ENCODE results near the gene KLK7.

The KLK7 gene

GRCh38 chr19:50983625-50984292 is at the start of gene KLK7:
Gene KLK7, minus strand, starts transcription at chr19:50983917. Its CDS starts 1,518 bp downstream, at chr19:50982399.
- no peak for DNase-seq (ENCODE audit: low read depth in 2 of 2)

GRCh38 chr19:51031880-51032225 is 48.1 kb upstream of the KLK7 start:
- DNase-seq (ENCODE audit: low read depth in 2 of 2): no peak

GRCh38 chr19:51031220-51031879 is 47.6 kb upstream of the KLK7 start:
- no peak for DNase-seq (ENCODE audit: low read depth in 2 of 2)

- no peak for DNase-seq (ENCODE audit: low read depth in 2 of 2)
Observed at GRCh38 chr19:51030631-51031030, 46.9 kb upstream of the KLK7 start.

GRCh38 chr19:51029718-51030117 is 46.0 kb upstream of the KLK7 start:
- no peak for DNase-seq (ENCODE audit: low read depth in 2 of 2)

GRCh38 chr19:51027873-51028272 is 44.2 kb upstream of the KLK7 start:
- no peak for DNase-seq (ENCODE audit: low read depth in 2 of 2)

GRCh38 chr19:51027126-51027806 is 43.5 kb upstream of the KLK7 start:
- no peak for DNase-seq (ENCODE audit: low read depth in 2 of 2)

GRCh38 chr19:51026554-51026831 is 42.8 kb upstream of the KLK7 start, which contains the start of gene KLK11:
Gene KLK11, minus strand, starts transcription at chr19:51026616. Its CDS starts 985 bp downstream, at chr19:51025631.
- DNase-seq (ENCODE audit: low read depth in 2 of 2): no peak

- DNase-seq (ENCODE audit: low read depth in 2 of 2): no peak
Observed at GRCh38 chr19:51025809-51026553, 42.3 kb upstream of the KLK7 start.

GRCh38 chr19:51025401-51025800 is 41.7 kb upstream of the KLK7 start:
- no peak for DNase-seq (ENCODE audit: low read depth in 2 of 2)

GRCh38 chr19:51024924-51025323 is 41.2 kb upstream of the KLK7 start:
- DNase-seq (ENCODE audit: low read depth in 2 of 2): no peak

GRCh38 chr19:51023946-51024345 is 40.2 kb upstream of the KLK7 start:
- DNase-seq (ENCODE audit: low read depth in 2 of 2): no peak

- DNase-seq (ENCODE audit: low read depth in 2 of 2): no peak
Observed at GRCh38 chr19:51022526-51022925, 38.8 kb upstream of the KLK7 start.

- DNase-seq (ENCODE audit: low read depth in 2 of 2): no peak
Observed at GRCh38 chr19:51020988-51021651, 37.4 kb upstream of the KLK7 start.

- DNase-seq (ENCODE audit: low read depth in 2 of 2): no peak
Observed at GRCh38 chr19:51019544-51019925, 35.8 kb upstream of the KLK7 start, which contains the start of gene KLK10. Gene KLK10, minus strand, starts transcription at chr19:51019709. Its CDS starts 579 bp downstream, at chr19:51019130.

- DNase-seq (ENCODE audit: low read depth in 2 of 2): no peak
Observed at GRCh38 chr19:51018745-51019543, 35.2 kb upstream of the KLK7 start.

GRCh38 chr19:51016798-51017683 is 33.3 kb upstream of the KLK7 start:
- DNase-seq (ENCODE audit: low read depth in 2 of 2): peak in 1 of 2 donors; percentile 35

GRCh38 chr19:51015691-51016267 is 32.1 kb upstream of the KLK7 start:
- DNase-seq (ENCODE audit: low read depth in 2 of 2): no peak

GRCh38 chr19:51014242-51014641 is 30.5 kb upstream of the KLK7 start:
- DNase-seq (ENCODE audit: low read depth in 2 of 2): no peak
